ENCODE measurements around the gene SLC39A5. TPM values are rescaled to one million over a fixed set of nuclear protein-coding genes. Genes with fewer than 3 reads are reported as not detected.

Gene SLC39A5
- total and polyA plus RNA-seq, 2 of the 13 experiments (the other 11 are each of a cell fraction or from before 2014, with no cell fraction given), result 59.7 to 101 TPM

- TF ChIP-seq ZBED4 (CRISPR knock-in tag; IDR thresholded peaks at IDR 0.05; ENCODE audit: borderline replicate concordance), result peak; percentile 22; the same call in 1 of the 2 replicates
- peak; percentile 27; the same call in 1 of the 2 replicates for TF ChIP-seq ARID2 (CRISPR knock-in tag; IDR thresholded peaks at IDR 0.05; ENCODE audit: borderline replicate concordance)
- no peak for TF ChIP-seq JDP2 (CRISPR knock-in tag; IDR thresholded peaks at IDR 0.05; ENCODE audit: borderline replicate concordance)
- TF ChIP-seq, protein P1, sequence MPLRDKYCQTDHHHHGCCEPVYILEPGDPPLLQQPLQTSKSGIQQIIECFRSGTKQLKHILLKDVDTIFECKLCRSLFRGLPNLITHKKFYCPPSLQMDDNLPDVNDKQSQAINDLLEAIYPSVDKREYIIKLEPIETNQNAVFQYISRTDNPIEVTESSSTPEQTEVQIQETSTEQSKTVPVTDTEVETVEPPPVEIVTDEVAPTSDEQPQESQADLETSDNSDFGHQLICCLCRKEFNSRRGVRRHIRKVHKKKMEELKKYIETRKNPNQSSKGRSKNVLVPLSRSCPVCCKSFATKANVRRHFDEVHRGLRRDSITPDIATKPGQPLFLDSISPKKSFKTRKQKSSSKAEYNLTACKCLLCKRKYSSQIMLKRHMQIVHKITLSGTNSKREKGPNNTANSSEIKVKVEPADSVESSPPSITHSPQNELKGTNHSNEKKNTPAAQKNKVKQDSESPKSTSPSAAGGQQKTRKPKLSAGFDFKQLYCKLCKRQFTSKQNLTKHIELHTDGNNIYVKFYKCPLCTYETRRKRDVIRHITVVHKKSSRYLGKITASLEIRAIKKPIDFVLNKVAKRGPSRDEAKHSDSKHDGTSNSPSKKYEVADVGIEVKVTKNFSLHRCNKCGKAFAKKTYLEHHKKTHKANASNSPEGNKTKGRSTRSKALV (CRISPR knock-in tag; IDR thresholded peaks at IDR 0.05), result no peak
- TF ChIP-seq, protein P2, sequence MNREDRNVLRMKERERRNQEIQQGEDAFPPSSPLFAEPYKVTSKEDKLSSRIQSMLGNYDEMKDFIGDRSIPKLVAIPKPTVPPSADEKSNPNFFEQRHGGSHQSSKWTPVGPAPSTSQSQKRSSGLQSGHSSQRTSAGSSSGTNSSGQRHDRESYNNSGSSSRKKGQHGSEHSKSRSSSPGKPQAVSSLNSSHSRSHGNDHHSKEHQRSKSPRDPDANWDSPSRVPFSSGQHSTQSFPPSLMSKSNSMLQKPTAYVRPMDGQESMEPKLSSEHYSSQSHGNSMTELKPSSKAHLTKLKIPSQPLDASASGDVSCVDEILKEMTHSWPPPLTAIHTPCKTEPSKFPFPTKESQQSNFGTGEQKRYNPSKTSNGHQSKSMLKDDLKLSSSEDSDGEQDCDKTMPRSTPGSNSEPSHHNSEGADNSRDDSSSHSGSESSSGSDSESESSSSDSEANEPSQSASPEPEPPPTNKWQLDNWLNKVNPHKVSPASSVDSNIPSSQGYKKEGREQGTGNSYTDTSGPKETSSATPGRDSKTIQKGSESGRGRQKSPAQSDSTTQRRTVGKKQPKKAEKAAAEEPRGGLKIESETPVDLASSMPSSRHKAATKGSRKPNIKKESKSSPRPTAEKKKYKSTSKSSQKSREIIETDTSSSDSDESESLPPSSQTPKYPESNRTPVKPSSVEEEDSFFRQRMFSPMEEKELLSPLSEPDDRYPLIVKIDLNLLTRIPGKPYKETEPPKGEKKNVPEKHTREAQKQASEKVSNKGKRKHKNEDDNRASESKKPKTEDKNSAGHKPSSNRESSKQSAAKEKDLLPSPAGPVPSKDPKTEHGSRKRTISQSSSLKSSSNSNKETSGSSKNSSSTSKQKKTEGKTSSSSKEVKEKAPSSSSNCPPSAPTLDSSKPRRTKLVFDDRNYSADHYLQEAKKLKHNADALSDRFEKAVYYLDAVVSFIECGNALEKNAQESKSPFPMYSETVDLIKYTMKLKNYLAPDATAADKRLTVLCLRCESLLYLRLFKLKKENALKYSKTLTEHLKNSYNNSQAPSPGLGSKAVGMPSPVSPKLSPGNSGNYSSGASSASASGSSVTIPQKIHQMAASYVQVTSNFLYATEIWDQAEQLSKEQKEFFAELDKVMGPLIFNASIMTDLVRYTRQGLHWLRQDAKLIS (CRISPR knock-in tag; IDR thresholded peaks at IDR 0.05), result no peak
- peak; percentile 58; the same call in 1 of the 2 replicates for TF ChIP-seq ZNF784 (CRISPR knock-in tag; IDR thresholded peaks at IDR 0.05; ENCODE audit: borderline replicate concordance)
- TF ChIP-seq SP140L (CRISPR knock-in tag; IDR thresholded peaks at IDR 0.05; ENCODE audit: borderline replicate concordance), result no peak
- TF ChIP-seq WIZ (CRISPR knock-in tag; IDR thresholded peaks at IDR 0.05), result no peak
- TF ChIP-seq NFKBIZ (CRISPR knock-in tag; IDR thresholded peaks at IDR 0.05), result 0 out of 2 replicates have a peak, but pooled peaks have one; percentile 19
- TF ChIP-seq ATF3 (CRISPR knock-in tag; IDR thresholded peaks at IDR 0.05), result no peak
- TF ChIP-seq NFRKB (IDR thresholded peaks at IDR 0.05), result no peak
- TF ChIP-seq ZFY (CRISPR knock-in tag; IDR thresholded peaks at IDR 0.05), result peak; percentile 85
- TF ChIP-seq RXRB (CRISPR knock-in tag; IDR thresholded peaks at IDR 0.05; ENCODE audit: borderline replicate concordance), result peak; percentile 41; the same call in 1 of the 2 replicates
- TF ChIP-seq ZNF777 (CRISPR knock-in tag; IDR thresholded peaks at IDR 0.05), result peak; percentile 46; the same call in 1 of the 2 replicates
- no peak for TF ChIP-seq NFATC3 (CRISPR knock-in tag; IDR thresholded peaks at IDR 0.05)
- TF ChIP-seq ZMYM3 (CRISPR knock-in tag; IDR thresholded peaks at IDR 0.05), result no peak; the same call in 1 of the 2 replicates
- TF ChIP-seq ZBTB38 (CRISPR knock-in tag; IDR thresholded peaks at IDR 0.05), result no peak
Measured at GRCh38 chr12:56230432-56231183, 757 bp downstream of the SLC39A5 start (continued).

Measured in HepG2 (cell line).